ENCODE measurements around the gene KAZN. TPM values are rescaled to one million over a fixed set of nuclear protein-coding genes. Genes with fewer than 3 reads are reported as not detected.

Gene KAZN
- total RNA-seq, 1 donor from 2014 or later, result 21.2 TPM

DNA sequence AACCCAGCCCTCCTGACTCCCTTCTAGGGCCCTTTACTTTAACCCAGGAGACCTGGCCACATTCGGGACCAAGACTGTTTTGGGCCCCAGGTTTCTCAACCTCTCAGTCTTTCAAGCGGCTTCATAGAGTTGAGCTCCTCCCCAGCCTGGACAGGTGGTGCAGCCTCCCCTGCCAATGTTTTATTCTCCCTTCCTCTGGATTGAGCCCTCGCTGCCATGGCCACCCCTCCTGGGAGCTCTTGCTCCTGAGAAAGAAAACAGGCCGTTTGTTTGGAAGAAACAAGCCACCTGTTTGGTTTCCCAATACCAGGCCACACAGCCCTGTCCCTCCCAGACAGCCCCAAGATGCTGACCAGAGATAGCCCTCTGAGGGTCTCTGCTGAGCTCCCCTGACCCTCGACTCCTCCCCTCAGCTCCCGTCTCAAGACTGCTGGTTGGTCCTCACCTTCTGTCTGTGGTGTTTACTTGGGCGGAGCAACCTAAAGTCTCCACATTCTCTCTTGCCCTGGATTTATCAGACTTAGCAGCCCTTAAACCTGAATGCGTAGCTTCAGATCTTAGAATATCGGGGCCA lies 558.4 kb downstream of the KAZN start:
- H3K27me3 ChIP-seq (ENCODE audit: low read depth), result no peaks in the 10 kb centered on the region
- DNase-seq, result no peak
- TF ChIP-seq, protein P1, sequence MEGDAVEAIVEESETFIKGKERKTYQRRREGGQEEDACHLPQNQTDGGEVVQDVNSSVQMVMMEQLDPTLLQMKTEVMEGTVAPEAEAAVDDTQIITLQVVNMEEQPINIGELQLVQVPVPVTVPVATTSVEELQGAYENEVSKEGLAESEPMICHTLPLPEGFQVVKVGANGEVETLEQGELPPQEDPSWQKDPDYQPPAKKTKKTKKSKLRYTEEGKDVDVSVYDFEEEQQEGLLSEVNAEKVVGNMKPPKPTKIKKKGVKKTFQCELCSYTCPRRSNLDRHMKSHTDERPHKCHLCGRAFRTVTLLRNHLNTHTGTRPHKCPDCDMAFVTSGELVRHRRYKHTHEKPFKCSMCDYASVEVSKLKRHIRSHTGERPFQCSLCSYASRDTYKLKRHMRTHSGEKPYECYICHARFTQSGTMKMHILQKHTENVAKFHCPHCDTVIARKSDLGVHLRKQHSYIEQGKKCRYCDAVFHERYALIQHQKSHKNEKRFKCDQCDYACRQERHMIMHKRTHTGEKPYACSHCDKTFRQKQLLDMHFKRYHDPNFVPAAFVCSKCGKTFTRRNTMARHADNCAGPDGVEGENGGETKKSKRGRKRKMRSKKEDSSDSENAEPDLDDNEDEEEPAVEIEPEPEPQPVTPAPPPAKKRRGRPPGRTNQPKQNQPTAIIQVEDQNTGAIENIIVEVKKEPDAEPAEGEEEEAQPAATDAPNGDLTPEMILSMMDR (IDR thresholded peaks at IDR 0.05), result no peak
- H3K27ac ChIP-seq, result peak overlapping the region; percentile 34
- no peak for ATAC-seq
- H3K9me3 ChIP-seq, result no peaks in the 10 kb centered on the region
- intact Hi-C loops (cut with DNase I), result no loop called here
- H3K4me3 ChIP-seq, result no peak overlapping the region
- H3K4me1 ChIP-seq, result peaks cover 60% of the 10 kb centered on the region
- no peaks in the 10 kb centered on the region for H3K36me3 ChIP-seq

DNA sequence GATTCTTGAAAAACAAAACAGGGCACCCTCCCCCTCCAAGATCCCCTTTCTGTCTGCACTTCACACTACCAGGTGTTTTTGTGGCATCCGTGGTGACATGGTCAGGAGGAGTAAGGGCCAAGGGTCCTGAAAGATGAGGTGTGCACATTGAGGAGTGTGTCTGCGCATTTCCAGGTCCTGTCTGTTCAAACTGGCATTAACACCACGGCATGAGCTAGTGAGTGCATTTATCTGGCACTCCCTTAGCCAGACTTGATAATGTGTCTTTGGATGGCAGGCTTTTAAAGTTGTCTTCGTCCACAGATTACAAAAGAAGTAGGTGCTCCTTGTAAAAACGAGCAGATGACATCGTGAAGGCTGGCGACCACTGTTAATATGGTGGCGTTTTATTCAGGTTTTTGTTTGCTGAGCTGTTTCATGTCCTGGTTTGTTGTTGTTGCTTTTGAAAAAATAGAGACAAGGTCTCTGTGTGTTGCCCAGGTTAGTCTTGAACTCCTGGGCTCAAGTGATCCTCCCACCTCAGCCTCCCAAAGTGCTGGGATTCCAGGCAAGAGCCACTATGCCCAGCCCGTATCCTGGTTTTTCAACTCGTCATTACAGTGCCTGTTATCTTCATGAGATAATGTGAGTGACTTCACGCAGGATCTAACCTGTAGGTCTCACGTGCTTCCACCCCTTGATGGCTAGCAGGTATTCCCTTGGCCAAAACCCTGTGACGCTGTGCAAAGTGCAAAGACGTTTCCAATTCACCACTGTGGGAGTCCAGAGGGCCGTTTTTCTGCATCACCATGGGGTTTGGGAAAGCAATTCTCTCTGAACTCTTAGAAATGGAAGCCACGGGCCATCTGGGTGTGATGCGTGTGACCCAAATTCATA lies 559.3 kb downstream of the KAZN start:
- H3K27ac ChIP-seq, result no peak overlapping the region
- DNase-seq (no peak), ATAC-seq (no peak)
- H3K4me3 ChIP-seq, result no peak overlapping the region
- H3K27me3 ChIP-seq (ENCODE audit: low read depth), result no peaks in the 10 kb centered on the region
- H3K4me1 ChIP-seq, result peaks cover 53% of the 10 kb centered on the region
- intact Hi-C loops (cut with DNase I), result no loop called here
- H3K9me3 ChIP-seq, result no peaks in the 10 kb centered on the region
- TF ChIP-seq, protein P1 (IDR thresholded peaks at IDR 0.05), result no peak
- H3K36me3 ChIP-seq, result no peaks in the 10 kb centered on the region

DNA sequence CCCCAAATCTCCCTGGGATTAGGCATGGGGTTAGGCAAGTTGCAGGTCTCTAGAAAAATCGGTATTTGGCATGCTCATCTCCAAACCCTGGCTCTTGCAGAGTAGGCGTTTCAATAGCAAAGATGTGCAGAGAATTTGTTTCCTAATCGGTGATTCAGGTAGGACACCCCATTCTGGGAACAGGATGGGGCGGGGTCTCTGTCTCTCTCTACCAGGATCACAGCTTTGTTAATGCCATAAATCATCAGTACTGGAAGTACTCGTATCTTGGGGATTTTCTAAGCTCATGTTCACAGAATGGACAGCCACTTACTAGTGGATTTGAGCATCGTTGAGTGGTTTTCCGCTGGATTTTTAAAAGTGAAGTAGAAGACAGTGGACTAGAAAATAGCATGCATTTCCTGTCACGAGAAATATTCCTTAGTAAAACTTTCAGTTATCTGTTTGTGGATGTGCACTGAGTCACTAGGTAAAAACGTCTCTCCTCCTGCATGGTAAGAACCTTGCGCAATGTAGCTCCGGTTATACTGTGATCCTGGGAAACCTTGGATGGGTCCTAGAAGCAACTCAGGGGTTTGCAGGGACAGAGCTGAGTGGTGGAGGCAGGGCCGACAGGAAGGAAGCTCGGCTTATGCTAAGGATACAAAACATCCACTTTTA lies 560.2 kb downstream of the KAZN start:
- intact Hi-C loops (cut with DNase I), result no loop called here
- peaks cover 56% of the 10 kb centered on the region for H3K4me1 ChIP-seq
- TF ChIP-seq, protein P1 (IDR thresholded peaks at IDR 0.05), result no peak
- no peaks in the 10 kb centered on the region for H3K9me3 ChIP-seq
- no peak for ATAC-seq
- H3K27ac ChIP-seq, result no peak overlapping the region
- no peaks in the 10 kb centered on the region for H3K36me3 ChIP-seq
- no peaks in the 10 kb centered on the region for H3K27me3 ChIP-seq (ENCODE audit: low read depth)
- DNase-seq, result no peak
- H3K4me3 ChIP-seq, result peak overlapping the region; percentile 12

DNA sequence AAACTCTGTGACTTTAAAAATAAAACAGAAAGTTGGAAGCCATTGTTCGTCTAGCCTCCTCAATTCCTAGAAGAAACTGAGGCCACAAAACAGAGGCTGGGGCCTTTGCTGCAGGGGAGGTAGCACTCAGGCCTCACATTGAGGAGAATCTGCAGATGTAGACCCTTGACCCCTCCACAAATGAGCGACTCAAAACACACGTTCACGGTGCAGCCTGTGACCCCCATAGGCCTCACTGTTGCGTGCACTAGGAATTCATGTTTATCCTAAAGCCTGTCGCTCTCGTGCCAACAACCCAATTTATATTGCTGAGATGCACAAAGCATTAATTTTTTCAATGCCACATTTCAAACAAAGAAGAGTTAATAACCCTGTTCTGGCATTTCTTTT lies 560.7 kb downstream of the KAZN start:
- H3K4me1 ChIP-seq, result peaks cover 56% of the 10 kb centered on the region
- intact Hi-C loops (cut with DNase I), result no loop called here
- ATAC-seq (no peak), DNase-seq (no peak)
- peak overlapping the region; percentile 12 for H3K4me3 ChIP-seq
- H3K9me3 ChIP-seq, result no peaks in the 10 kb centered on the region
- H3K27me3 ChIP-seq (ENCODE audit: low read depth), result no peaks in the 10 kb centered on the region
- TF ChIP-seq, protein P1 (IDR thresholded peaks at IDR 0.05), result no peak
- H3K36me3 ChIP-seq, result no peaks in the 10 kb centered on the region
- H3K27ac ChIP-seq, result peak overlapping the region; percentile 13

DNA sequence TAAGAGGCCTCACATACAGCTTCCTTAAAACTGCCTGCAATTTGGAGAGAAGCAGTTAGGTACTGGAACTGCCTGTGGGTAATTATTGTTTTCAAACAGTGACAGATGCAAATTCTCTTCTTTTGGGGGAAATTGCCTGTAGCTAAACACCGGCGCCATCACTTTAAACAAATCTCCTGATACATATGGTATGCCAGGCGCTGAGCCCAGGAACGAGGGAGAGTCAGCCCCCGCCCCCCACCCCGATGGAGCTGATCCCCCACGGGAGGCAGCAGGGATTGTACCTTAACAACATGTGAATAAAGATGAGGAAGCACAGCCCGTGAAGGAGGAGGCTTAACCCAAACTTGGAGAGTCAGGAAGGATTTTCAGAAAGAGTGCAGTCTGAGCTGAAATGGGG lies 562.1 kb downstream of the KAZN start:
- TF ChIP-seq, protein P1 (IDR thresholded peaks at IDR 0.05), result no peak
- Histone ChIP-seq H3K4me3 (no peak overlapping the region), H3K27me3 (ENCODE audit: low read depth) (no peaks in the 10 kb centered on the region), H3K9me3 (no peaks in the 10 kb centered on the region), H3K4me1 (peaks cover 48% of the 10 kb centered on the region), H3K36me3 (no peaks in the 10 kb centered on the region), H3K27ac (no peak overlapping the region)
- intact Hi-C loops (cut with DNase I), result no loop called here
- DNase-seq (no peak), ATAC-seq (peak in 1 of 2 donors; percentile 24)
